VCaP (cell line): ENCODE measurements around the gene CRYBG2.
A peak's percentile ranks its signal among the peaks of the same experiment; 100 is the strongest.

ENCODE experiments used
- H3K27ac ChIP-seq: fragments of 450-650 bp; 2 replicates; pipeline ENCODE4 v1.5.1; 2017
- TF ChIP-seq, protein P1 (sequence below): fragments of 450-650 bp; conservative IDR thresholded peaks from 2 replicates; pipeline ENCODE4 v1.5.1; 2017; ENCODE audit warnings: mild to moderate bottlenecking, moderate library complexity

CRYBG2 gene

GRCh38 chr1:26283871-26284596 lies 69.9 kb downstream of the CRYBG2 start:
- H3K27ac ChIP-seq = no peak overlapping the region
- TF ChIP-seq, protein P1, sequence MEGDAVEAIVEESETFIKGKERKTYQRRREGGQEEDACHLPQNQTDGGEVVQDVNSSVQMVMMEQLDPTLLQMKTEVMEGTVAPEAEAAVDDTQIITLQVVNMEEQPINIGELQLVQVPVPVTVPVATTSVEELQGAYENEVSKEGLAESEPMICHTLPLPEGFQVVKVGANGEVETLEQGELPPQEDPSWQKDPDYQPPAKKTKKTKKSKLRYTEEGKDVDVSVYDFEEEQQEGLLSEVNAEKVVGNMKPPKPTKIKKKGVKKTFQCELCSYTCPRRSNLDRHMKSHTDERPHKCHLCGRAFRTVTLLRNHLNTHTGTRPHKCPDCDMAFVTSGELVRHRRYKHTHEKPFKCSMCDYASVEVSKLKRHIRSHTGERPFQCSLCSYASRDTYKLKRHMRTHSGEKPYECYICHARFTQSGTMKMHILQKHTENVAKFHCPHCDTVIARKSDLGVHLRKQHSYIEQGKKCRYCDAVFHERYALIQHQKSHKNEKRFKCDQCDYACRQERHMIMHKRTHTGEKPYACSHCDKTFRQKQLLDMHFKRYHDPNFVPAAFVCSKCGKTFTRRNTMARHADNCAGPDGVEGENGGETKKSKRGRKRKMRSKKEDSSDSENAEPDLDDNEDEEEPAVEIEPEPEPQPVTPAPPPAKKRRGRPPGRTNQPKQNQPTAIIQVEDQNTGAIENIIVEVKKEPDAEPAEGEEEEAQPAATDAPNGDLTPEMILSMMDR = no peak

- no peak overlapping the region for H3K27ac ChIP-seq
- TF ChIP-seq, protein P1 = no peak
These were observed 70.6 kb downstream of the CRYBG2 start for GRCh38 chr1:26283279-26283853.

DNA sequence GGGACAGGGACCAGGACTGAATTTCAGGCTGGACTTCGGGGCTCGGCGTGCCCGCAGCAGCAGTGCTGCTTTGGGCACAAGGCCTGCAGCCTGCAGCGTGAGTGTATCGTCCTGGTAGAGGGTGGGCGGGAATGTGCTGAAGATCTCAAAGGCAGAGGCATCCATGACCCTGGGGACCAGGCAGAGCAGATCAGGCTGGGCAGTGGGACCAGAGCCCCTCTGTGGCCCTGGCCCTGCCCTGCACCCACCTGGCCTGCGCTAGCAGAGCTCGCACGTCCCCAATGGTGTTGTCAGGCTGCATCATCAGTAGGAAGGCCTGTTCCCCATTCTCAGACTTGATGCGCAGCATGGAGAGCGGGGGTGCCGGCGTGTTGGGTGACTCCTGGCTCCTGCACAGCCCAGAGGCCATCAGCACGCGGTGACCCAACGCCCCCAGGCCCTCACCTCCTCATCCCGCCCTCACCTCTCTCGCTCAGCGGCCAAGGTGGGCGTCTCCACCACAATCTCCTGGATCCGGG lies 71.5 kb downstream of the CRYBG2 start:
- H3K27ac ChIP-seq = no peak overlapping the region
- TF ChIP-seq, protein P1 = no peak

DNA sequence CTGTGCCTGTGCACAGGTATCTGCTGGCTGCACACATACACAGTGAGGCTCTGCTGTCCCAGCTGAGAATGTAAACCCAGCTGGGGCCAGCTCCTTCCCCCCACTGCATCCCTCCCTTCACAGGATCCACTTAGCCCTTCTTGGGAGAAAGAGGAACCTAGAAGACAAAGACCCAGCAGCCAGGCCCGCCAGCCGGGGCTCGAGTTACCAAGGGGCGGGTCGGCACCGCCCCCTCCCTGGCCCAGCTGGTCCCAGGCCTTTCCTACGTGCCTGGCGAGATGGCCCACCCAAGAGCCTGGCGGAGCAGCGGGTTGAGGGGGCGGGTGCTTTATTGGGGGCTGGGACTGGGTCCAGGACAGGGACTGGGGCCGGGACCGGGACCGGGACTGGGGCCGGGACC lies 72.0 kb downstream of the CRYBG2 start:
- TF ChIP-seq, protein P1 = no peak
- H3K27ac ChIP-seq = no peak overlapping the region

DNA sequence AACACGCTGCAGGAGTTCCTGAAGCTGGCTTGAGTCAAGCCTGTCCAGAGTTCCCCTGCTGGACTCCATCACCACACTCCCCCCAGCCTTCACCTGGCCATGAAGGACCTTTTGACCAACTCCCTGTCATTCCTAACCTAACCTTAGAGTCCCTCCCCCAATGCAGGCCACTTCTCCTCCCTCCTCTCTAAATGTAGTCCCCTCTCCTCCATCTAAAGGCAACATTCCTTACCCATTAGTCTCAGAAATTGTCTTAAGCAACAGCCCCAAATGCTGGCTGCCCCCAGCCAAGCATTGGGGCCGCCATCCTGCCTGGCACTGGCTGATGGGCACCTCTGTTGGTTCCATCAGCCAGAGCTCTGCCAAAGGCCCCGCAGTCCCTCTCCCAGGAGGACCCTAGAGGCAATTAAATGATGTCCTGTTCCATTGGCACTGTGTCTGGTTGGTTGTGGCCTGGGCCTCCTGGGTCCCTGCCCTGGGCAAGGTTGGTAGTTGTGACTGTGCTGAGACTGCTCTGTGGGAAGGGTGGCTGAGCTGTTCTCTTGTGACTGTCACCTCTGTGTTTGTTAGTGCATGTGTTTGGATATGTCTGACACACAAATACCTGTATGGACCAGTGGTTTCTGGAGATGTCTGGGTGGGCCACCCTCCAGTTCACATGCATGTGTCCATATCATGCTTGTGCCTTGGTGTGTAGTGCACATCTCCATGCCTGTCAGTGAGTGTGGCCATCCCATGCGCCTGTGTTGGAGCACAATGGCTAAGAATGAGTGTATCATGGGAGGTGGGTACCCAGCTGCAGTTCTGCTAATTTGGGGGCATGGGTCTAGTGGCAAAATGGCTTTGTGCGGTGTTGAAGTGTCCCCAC lies 72.6 kb downstream of the CRYBG2 start:
- TF ChIP-seq, protein P1 = no peak
- no peak overlapping the region for H3K27ac ChIP-seq

DNA sequence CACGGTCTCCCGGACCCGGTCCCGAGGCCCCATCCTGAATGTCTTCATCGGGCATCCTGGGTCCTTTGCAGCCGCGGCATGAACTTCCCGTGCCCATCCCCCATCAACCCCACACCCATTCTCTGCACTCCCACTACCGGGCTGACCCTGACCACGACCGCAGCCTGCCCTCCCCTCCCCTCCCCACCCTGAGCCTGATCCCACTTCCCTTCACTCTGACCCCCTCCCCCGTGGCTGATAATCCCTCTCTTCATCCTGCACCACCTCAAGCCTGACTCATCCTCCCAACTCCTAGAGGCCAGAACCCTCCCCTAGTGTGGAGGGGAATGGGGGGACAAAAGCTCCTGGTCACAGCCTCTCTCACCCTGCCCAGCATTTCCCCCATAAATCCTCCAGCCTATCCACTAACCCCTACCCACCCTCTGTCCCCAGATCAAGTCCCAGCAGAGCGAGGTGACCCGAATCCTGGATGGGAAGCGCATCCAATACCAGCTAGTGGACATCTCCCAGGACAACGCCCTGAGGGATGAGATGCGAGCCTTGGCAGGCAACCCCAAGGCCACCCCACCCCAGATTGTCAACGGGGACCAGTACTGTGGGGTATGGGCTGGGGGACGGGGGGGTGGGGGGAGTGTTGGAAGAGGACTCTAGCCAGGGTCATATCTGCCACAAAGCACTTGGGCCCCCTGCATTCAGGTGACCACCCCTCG lies 73.4 kb downstream of the CRYBG2 start:
- TF ChIP-seq, protein P1 = no peak
- peak overlapping the region; percentile 77 for H3K27ac ChIP-seq
